K562 (cell line): ENCODE results near the gene PTK7. TPM values are rescaled to one million over a fixed set of nuclear protein-coding genes. Genes with fewer than 3 reads are reported as not detected.
A peak's percentile ranks its signal among the peaks of the same experiment; 100 is the strongest.

Source experiments
- CBX8 ChIP-seq: fragments of 200-600 bp; sonication (generic); IDR thresholded peaks from 2 replicates; pipeline ENCODE4 v1.6.1; 2012; ENCODE audit warnings: borderline replicate concordance, mixed run types, low read depth, mild to moderate bottlenecking, moderate library complexity, mixed read lengths, low read length, control low read depth, inconsistent platforms; ENCODE audit not compliant: poor library complexity, severe bottlenecking; ENCODE audit errors: extremely low read depth
- FOXM1 ChIP-seq, 2 experiments: fragments of 450-650 bp in 1 of 2; sonication (generic) in 1 of 2; formaldehyde crosslinking in 1 of 2; IDR thresholded peaks; 2 replicates each; pipeline versions ENCODE4 v1.6.1 to v1.9.0; 2017 to 2022; ENCODE audit warnings: low read depth in 2 of 2, mild to moderate bottlenecking in 2 of 2, missing genetic modification reagents in 1 of 2, moderate library complexity in 1 of 2
- KDM2B ChIP-seq: fragments of 250-450 bp; sonication (Bioruptor Pico); IDR thresholded peaks from 2 replicates; pipeline ENCODE4 v1.8.0; 2021; ENCODE audit warnings: mild to moderate bottlenecking, moderate library complexity
- MED1 ChIP-seq: sonication (generic); formaldehyde crosslinking; IDR thresholded peaks from 2 replicates; pipeline ENCODE4 v1.8.1; 2023; ENCODE audit warnings: missing genetic modification reagents, borderline replicate concordance
- MITF ChIP-seq: IDR thresholded peaks from 2 replicates; pipeline ENCODE4 v1.6.1; 2014; ENCODE audit warnings: antibody characterized with exemption
- NEUROD1 ChIP-seq: fragments of 150-350 bp; IDR thresholded peaks from 2 replicates; pipeline ENCODE4 v1.6.1; 2014; ENCODE audit warnings: borderline replicate concordance, low read length, low read depth; ENCODE audit not compliant: partially characterized antibody
- NRF1 ChIP-seq, 2 experiments: fragments of 450-650 bp; IDR thresholded peaks in 1 of 2; conservative IDR thresholded peaks in 1 of 2; 2 replicates each; pipeline ENCODE4 v1.6.1; 2014; ENCODE audit warnings: mild to moderate bottlenecking in 2 of 2
- POLR3A ChIP-seq: IDR thresholded peaks from 2 replicates; pipeline ENCODE4 v1.6.1; 2011; ENCODE audit warnings: borderline replicate concordance, mild to moderate bottlenecking, moderate library complexity; ENCODE audit not compliant: insufficient read length, insufficient read depth; ENCODE audit errors: extremely low read depth
- RAD51 ChIP-seq: fragments of 450-650 bp; IDR thresholded peaks from 2 replicates; pipeline ENCODE4 v1.7.1; 2016; ENCODE audit warnings: low read depth, mild to moderate bottlenecking, borderline replicate concordance
- RBFOX2 ChIP-seq: fragments of 200-400 bp; formaldehyde crosslinking; IDR thresholded peaks from 2 replicates; pipeline ENCODE4 v1.6.1; 2017; ENCODE audit warnings: low read depth, mild to moderate bottlenecking, low read length, moderate library complexity
- TCF7L2 ChIP-seq: fragments of 150-350 bp; IDR thresholded peaks from 2 replicates; pipeline ENCODE4 v1.6.1; 2016; ENCODE audit warnings: low read depth, mild to moderate bottlenecking, low read length, moderate library complexity
- TFAP4 ChIP-seq: sonication (generic); formaldehyde crosslinking; IDR thresholded peaks from 2 replicates; pipeline ENCODE4 v1.8.0; 2022; ENCODE audit warnings: missing genetic modification reagents, mild to moderate bottlenecking, moderate library complexity, borderline replicate concordance
- THAP12 ChIP-seq: fragments of 250-450 bp; sonication (Bioruptor Pico); IDR thresholded peaks from 2 replicates; pipeline ENCODE4 v1.9.0; 2021; ENCODE audit warnings: mild to moderate bottlenecking, inconsistent platforms
- TSHZ1 ChIP-seq: fragments of 250-450 bp; sonication (Bioruptor Pico); IDR thresholded peaks from 2 replicates; pipeline ENCODE4 v1.4.0; 2020; ENCODE audit warnings: mild to moderate bottlenecking, moderate library complexity
- ZNF511 ChIP-seq: sonication (generic); formaldehyde crosslinking; IDR thresholded peaks from 2 replicates; pipeline ENCODE4 v1.8.0; 2022; ENCODE audit warnings: mild to moderate bottlenecking, missing genetic modification reagents
- polyA plus RNA-seq, 8 experiments: library from polyadenylated mRNA; depleted of rRNA in 4 of 8; stranded (reverse) in 5 of 8; unstranded in 3 of 8; fragments of >200 nt; fragmentation: Nextera tagmentation in 2 of 8; fragmentation: Illumina TruSeq in 1 of 8; extraction: Ambion mirVana in 2 of 8; extraction: Trizol in 1 of 8; gene quantifications; 2 replicates each; pipeline versions ENCODE4 v1.2.1 to v1.2.3, GENCODE V29; 2011 to 2014; ENCODE audit warnings: inconsistent platforms in 1 of 8, missing spikeins in 1 of 8
- total RNA-seq, 7 experiments: library from RNA; depleted of rRNA in 6 of 7; stranded (reverse); fragments of >200 nt in 6 of 7; fragmentation: Illumina TruSeq in 2 of 7; extraction: Trizol in 2 of 7; gene quantifications; 2 replicates each; pipeline versions ENCODE4 v1.2.1 to v1.2.3, GENCODE V29; 2011 to 2021; ENCODE audit warnings: low replicate concordance in 1 of 7

Gene PTK7
- total and polyA plus RNA-seq, 9 of the 15 experiments (the other 6 are each of a cell fraction or from before 2014, with no cell fraction given) = 0.20 to 6.8 (median 4.2) TPM

- TF ChIP-seq FOXM1 (IDR thresholded peaks at IDR 0.05; ENCODE audit: low read depth) (no peak), FOXM1 (CRISPR knock-in tag; IDR thresholded peaks at IDR 0.05; ENCODE audit: low read depth) (peak; percentile 37; the same call in 1 of the 2 replicates), CBX8 (no peak), TCF7L2 (no peak), NEUROD1 (no peak), TSHZ1 (CRISPR knock-in tag) (no peak), POLR3A (no peak), MED1 (no peak), RAD51 (no peak), TFAP4 (CRISPR knock-in tag) (no peak), RBFOX2 (peak; percentile 49; the same call in 1 of the 2 replicates), MITF (no peak), THAP12 (CRISPR knock-in tag) (0 out of 2 replicates have a peak, but pooled peaks have one; percentile 11), ZNF511 (CRISPR knock-in tag) (no peak), KDM2B (CRISPR knock-in tag) (0 out of 2 replicates have a peak, but pooled peaks have one; percentile 39), NRF1 (conservative IDR thresholded peaks at IDR 0.05 in 1 of 2, IDR thresholded peaks at IDR 0.05 in 1 of 2) (peak; percentile 36 to 59; a peak in 2 of 4 replicates)
Observed at GRCh38 chr6:43076464-43077332, 584 bp downstream of the PTK7 start (continued).
